OCI-LY7 (cell line): ENCODE results near the gene PCDHAC2. TPM values are rescaled to one million over a fixed set of nuclear protein-coding genes. Genes with fewer than 3 reads are reported as not detected.

Experiments
- BruUV-seq: library from RNA; stranded (reverse); fragments of 400-500 nt; replicated peaks from 2 replicates; lab custom pipeline; 2021; lab: Mats Ljungman, UMichigan
- CTCF ChIA-PET: fragments of 300-600 bp; sonication (Branson Sonifier 250); formaldehyde crosslinking; loops from one replicate; lab custom pipeline; 2022; ENCODE audit warnings: antibody characterized with exemption; ENCODE audit not compliant: unreplicated experiment; lab: Charles Lee
- POLR2A ChIA-PET: fragments of 300-600 bp; sonication (Branson Sonifier 250); formaldehyde crosslinking; loops from one replicate; lab custom pipeline; 2022; ENCODE audit warnings: antibody characterized with exemption; lab: Charles Lee
- DNase-seq: peaks from one replicate; pipeline ENCODE4 v3.0.0-alpha.2; 2015; ENCODE audit warnings: low spot score
- H2AFZ ChIP-seq: fragments of 200-600 bp; sonication (generic), shearing (Covaris generic); 2 replicates; pipeline ENCODE4 v1.6.1; 2014; ENCODE audit warnings: mild to moderate bottlenecking, antibody characterized with exemption, low read length, moderate library complexity
- H3K27ac ChIP-seq: fragments of 200-600 bp; sonication (generic); 2 replicates; pipeline ENCODE4 v1.5.1; 2014; ENCODE audit warnings: mixed run types, low read depth, mild to moderate bottlenecking, moderate library complexity, low read length, inconsistent platforms; ENCODE audit not compliant: poor library complexity, severe bottlenecking
- H3K36me3 ChIP-seq: fragments of 200-600 bp; sonication (generic); 2 replicates; pipeline ENCODE4 v1.6.1; 2014; ENCODE audit warnings: mild to moderate bottlenecking, antibody characterized with exemption, low read length, moderate library complexity, mixed read lengths; ENCODE audit not compliant: insufficient read depth
- H3K4me1 ChIP-seq: fragments of 200-600 bp; sonication (generic); 2 replicates; pipeline ENCODE4 v1.5.1; 2014; ENCODE audit warnings: mild to moderate bottlenecking, low read length; ENCODE audit not compliant: insufficient read depth, poor library complexity, severe bottlenecking
- H3K4me2 ChIP-seq: fragments of 200-600 bp; sonication (generic); 2 replicates; pipeline ENCODE4 v1.6.1; 2014; ENCODE audit warnings: mild to moderate bottlenecking, low read length
- H3K4me3 ChIP-seq: fragments of 200-600 bp; sonication (generic); 2 replicates; pipeline ENCODE4 v1.5.1; 2014; ENCODE audit warnings: mild to moderate bottlenecking, low read depth, low read length; ENCODE audit not compliant: poor library complexity, severe bottlenecking
- H3K79me2 ChIP-seq: fragments of 200-600 bp; sonication (generic); 2 replicates; pipeline ENCODE4 v1.6.1; 2016; ENCODE audit warnings: low read depth, mild to moderate bottlenecking, low read length, moderate library complexity, mixed read lengths; ENCODE audit not compliant: insufficient read depth
- H3K9me2 ChIP-seq: fragments of 200-600 bp; sonication (generic); 2 replicates; pipeline ENCODE4 v1.6.1; 2016; ENCODE audit warnings: mild to moderate bottlenecking, low read length, mixed read lengths; ENCODE audit not compliant: insufficient read depth
- H3K9me3 ChIP-seq: fragments of 200-600 bp; sonication (generic); 2 replicates; pipeline ENCODE4 v1.6.1; 2014; ENCODE audit warnings: mild to moderate bottlenecking, mixed run types, low read length, mixed read lengths
- H4K20me1 ChIP-seq: fragments of 200-600 bp; sonication (generic); 2 replicates; pipeline ENCODE4 v1.6.1; 2014; ENCODE audit warnings: mild to moderate bottlenecking, antibody characterized with exemption, low read length, moderate library complexity, mixed read lengths; ENCODE audit not compliant: insufficient read depth
- EZH2phosphoT487 ChIP-seq: fragments of 200-600 bp; sonication (generic); IDR thresholded peaks from 2 replicates; pipeline ENCODE4 v1.6.1; 2018; ENCODE audit warnings: low read depth, borderline replicate concordance, mild to moderate bottlenecking, mixed run types, antibody characterized with exemption, low read length, moderate library complexity, mixed read lengths
- intact Hi-C: fragments of 100-400 bp; cut with micrococcal nuclease; formaldehyde crosslinking; loops from one replicate; pipeline ENCODE4 v1.10.0; 2022; ENCODE audit not compliant: unreplicated experiment
- total RNA-seq, 2 experiments: library from RNA; depleted of rRNA in 1 of 2; stranded (reverse); fragments of >200 nt in 1 of 2; shearing (Covaris generic) in 1 of 2; gene quantifications; 2 replicates each; pipeline ENCODE4 v1.2.3, GENCODE V29; 2014 to 2022
- TF ChIP-seq, protein P1 (sequence below): fragments of 200-600 bp; sonication (generic); conservative IDR thresholded peaks from 2 replicates; pipeline ENCODE4 v1.5.1; 2014; ENCODE audit warnings: mild to moderate bottlenecking, antibody characterized with exemption, low read length, moderate library complexity, mixed read lengths

PCDHAC2 gene
- total RNA-seq, 2 experiments from 2014 or later: not detected

DNA sequence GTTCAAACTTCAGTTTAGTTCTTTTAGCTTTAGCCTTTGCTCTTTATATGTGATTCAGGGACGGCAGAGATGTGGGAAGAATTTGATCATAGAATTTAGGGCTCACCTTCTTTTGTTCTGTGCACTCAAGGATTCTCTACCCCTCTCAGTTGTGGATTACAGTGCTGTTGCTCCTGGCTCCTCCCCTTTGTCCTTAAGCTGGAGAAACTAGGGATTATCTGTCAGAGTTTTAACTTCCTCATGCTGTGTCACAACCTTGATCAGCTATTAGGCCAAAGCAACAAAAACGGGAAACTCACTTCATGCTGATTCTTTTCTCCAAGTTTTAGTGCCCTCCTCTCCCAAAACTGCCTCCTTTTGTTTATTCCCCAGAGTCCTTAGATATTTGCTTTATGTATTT, 13.0 kb upstream of the PCDHAC2 start:
- Histone ChIP-seq H4K20me1 (no peaks in the 10 kb centered on the region), H3K4me1 (no peaks in the 10 kb centered on the region), H3K4me3 (no peak overlapping the region), H3K9me2 (no peaks in the 10 kb centered on the region), H3K79me2 (no peaks in the 10 kb centered on the region), H2AFZ (no peak overlapping the region), H3K36me3 (no peaks in the 10 kb centered on the region), H3K9me3 (no peaks in the 10 kb centered on the region), H3K4me2 (no peak overlapping the region), H3K27ac (no peak overlapping the region)
- ChIA-PET CTCF (no interaction called here), POLR2A (no interaction called here)
- no peak for TF ChIP-seq EZH2phosphoT487
- TF ChIP-seq, protein P1, sequence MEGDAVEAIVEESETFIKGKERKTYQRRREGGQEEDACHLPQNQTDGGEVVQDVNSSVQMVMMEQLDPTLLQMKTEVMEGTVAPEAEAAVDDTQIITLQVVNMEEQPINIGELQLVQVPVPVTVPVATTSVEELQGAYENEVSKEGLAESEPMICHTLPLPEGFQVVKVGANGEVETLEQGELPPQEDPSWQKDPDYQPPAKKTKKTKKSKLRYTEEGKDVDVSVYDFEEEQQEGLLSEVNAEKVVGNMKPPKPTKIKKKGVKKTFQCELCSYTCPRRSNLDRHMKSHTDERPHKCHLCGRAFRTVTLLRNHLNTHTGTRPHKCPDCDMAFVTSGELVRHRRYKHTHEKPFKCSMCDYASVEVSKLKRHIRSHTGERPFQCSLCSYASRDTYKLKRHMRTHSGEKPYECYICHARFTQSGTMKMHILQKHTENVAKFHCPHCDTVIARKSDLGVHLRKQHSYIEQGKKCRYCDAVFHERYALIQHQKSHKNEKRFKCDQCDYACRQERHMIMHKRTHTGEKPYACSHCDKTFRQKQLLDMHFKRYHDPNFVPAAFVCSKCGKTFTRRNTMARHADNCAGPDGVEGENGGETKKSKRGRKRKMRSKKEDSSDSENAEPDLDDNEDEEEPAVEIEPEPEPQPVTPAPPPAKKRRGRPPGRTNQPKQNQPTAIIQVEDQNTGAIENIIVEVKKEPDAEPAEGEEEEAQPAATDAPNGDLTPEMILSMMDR: no peak
- intact Hi-C loops: no loop called here
- no TSS peak for BruUV-seq
- no peak for DNase-seq

GRCh38 chr5:140962190-140962589, 4.1 kb upstream of the PCDHAC2 start:
- Histone ChIP-seq H3K36me3 (no peaks in the 10 kb centered on the region), H3K4me2 (no peak overlapping the region), H3K27ac (no peak overlapping the region), H4K20me1 (no peaks in the 10 kb centered on the region), H3K4me1 (no peaks in the 10 kb centered on the region), H3K9me2 (no peaks in the 10 kb centered on the region), H3K79me2 (no peaks in the 10 kb centered on the region), H3K9me3 (no peaks in the 10 kb centered on the region), H3K4me3 (no peak overlapping the region), H2AFZ (no peak overlapping the region)
- no peak for TF ChIP-seq EZH2phosphoT487
- TF ChIP-seq, protein P1: no peak
- intact Hi-C loops: no loop called here
- no peak for DNase-seq
- ChIA-PET POLR2A (interaction anchor here (0.6 kb wide), 1 partner anchor 575 kb away, joined by 3 read pairs; no protein-coding TSS in a partner anchor), CTCF (no interaction called here)
- BruUV-seq: no TSS peak

- TF ChIP-seq, protein P1: no peak
- no peak for TF ChIP-seq EZH2phosphoT487
- Histone ChIP-seq H3K9me3 (no peaks in the 10 kb centered on the region), H3K9me2 (no peaks in the 10 kb centered on the region), H3K79me2 (no peaks in the 10 kb centered on the region), H2AFZ (no peak overlapping the region), H3K4me3 (no peak overlapping the region), H4K20me1 (no peaks in the 10 kb centered on the region), H3K27ac (no peak overlapping the region), H3K36me3 (no peaks in the 10 kb centered on the region), H3K4me2 (no peak overlapping the region), H3K4me1 (no peaks in the 10 kb centered on the region)
- no TSS peak for BruUV-seq
- ChIA-PET CTCF (no interaction called here), POLR2A (no interaction called here)
- DNase-seq: no peak
- intact Hi-C loops: no loop called here
Measured at GRCh38 chr5:140964356-140964755, 1.9 kb upstream of the PCDHAC2 start.
